Heart left ventricle (tissue), 13 donors: ENCODE results near the gene SST.

Experiments used
- POLR2A ChIP-seq, 2 donors: fragments of 450-650 bp; IDR thresholded peaks; one replicate each; pipeline ENCODE4 v1.6.1; 2017; ENCODE audit warnings: antibody characterized with exemption in 2 of 2, mild to moderate bottlenecking in 2 of 2, moderate library complexity in 2 of 2
- TF ChIP-seq, protein P1 (sequence below), 12 donors: fragments of 200-600 bp; sonication (generic) in 4 of 12; IDR thresholded peaks; one replicate each; pipeline versions ENCODE4 v1.5.0 to v1.8.0; 2018 to 2022; ENCODE audit warnings: antibody characterized with exemption in 12 of 12, mild to moderate bottlenecking in 5 of 12
- donor health status: ischemic (EF 13 %, LVEDD 7.1; RV severe dilation, severe dysfunction).
- donor health status: DM: no; HTN: yes; CAD: no.
- donor health status: DM: no; HTN: no; CAD: no.
- donor health status: ischemic (EF 25% LVEDD 6.9; RV normal size, moderate dysfunction).
- donor health status: ischemic (EF 25% LVEDD 5.7; RV mildly dilated, moderate dysfunction).
- donor health status: ischemic (EF 35%, LVEDD 5.7; RV mildly dilated, moderate dysfunction).
- donor health status: nonischemic (EF 11% LVEDD 7.7; RV severe dilation, severe dysfunction).
- donor health status: DM: yes; HTN: yes; CAD: no.
- donor health status: PGD.
- donor health status: ischemic (EF 29% LVEDD 5.4; RV normal size, mild dysfunction).
- donor health status: nonischemic (EF 23%, LVEDD 6.1; RV moderate dilation, normal function).

DNA sequence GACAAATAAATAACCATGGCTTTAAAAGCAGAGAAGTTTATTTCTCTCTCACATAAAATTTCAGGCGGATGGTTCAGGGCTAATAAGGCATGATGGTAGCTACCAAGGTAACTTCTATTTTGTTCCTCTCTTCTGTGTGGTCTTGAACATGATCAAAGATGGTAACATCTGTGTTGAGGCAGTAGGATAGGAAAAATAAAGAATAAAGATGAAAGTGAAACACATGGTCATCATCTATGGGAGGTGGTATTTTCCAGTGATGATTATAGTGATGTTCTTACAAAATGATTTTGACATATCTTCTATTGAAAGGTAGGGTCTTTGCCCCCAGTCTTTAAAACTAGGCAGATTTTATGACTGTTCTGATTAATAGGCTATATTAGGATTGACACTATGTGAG is 14.2 kb upstream of the SST start:
- TF ChIP-seq, protein P1, sequence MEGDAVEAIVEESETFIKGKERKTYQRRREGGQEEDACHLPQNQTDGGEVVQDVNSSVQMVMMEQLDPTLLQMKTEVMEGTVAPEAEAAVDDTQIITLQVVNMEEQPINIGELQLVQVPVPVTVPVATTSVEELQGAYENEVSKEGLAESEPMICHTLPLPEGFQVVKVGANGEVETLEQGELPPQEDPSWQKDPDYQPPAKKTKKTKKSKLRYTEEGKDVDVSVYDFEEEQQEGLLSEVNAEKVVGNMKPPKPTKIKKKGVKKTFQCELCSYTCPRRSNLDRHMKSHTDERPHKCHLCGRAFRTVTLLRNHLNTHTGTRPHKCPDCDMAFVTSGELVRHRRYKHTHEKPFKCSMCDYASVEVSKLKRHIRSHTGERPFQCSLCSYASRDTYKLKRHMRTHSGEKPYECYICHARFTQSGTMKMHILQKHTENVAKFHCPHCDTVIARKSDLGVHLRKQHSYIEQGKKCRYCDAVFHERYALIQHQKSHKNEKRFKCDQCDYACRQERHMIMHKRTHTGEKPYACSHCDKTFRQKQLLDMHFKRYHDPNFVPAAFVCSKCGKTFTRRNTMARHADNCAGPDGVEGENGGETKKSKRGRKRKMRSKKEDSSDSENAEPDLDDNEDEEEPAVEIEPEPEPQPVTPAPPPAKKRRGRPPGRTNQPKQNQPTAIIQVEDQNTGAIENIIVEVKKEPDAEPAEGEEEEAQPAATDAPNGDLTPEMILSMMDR (IDR thresholded peaks at IDR 0.05) = no peak
- no peak for TF ChIP-seq POLR2A (IDR thresholded peaks at IDR 0.05)
